NCI-H1694 (cell line): ENCODE results near the gene OR5T1.

Source experiments
- DNase-seq: peaks from one replicate; lab custom pipeline; 2025; lab: John Stamatoyannopoulos, UW

Gene OR5T1

GRCh38 chr11:56273854-56274253, at the start of gene OR5T1:
Gene OR5T1 (plus strand): TSS chr11:56274154. CDS start chr11:56275639, 1,485 bp downstream.
- no peak for DNase-seq

GRCh38 chr11:56234155-56234554, 39.8 kb upstream of the OR5T1 start, which contains the start of gene OR5T2:
Gene OR5T2 (minus strand): TSS chr11:56234255. CDS start chr11:56233062, 1,193 bp downstream.
- no peak for DNase-seq

- no peak for DNase-seq
Measured at GRCh38 chr11:56251954-56252353, 22.0 kb upstream of the OR5T1 start, which contains the start of gene OR5T3. Gene OR5T3 (plus strand): TSS chr11:56252254. CDS start chr11:56252254, 0 bp downstream.

- no peak for DNase-seq
Measured at GRCh38 chr11:56271092-56271491, 2.9 kb upstream of the OR5T1 start.

GRCh38 chr11:56292154-56292553, 18.2 kb downstream of the OR5T1 start, which contains the start of gene OR8H1:
Gene OR8H1 (minus strand): TSS chr11:56292254. CDS start chr11:56291062, 1,192 bp downstream.
- no peak for DNase-seq

- DNase-seq = no peak
Measured at GRCh38 chr11:56296898-56297297, 22.9 kb downstream of the OR5T1 start.

- DNase-seq = no peak
Measured at GRCh38 chr11:56307836-56308235, 33.9 kb downstream of the OR5T1 start.

- no peak for DNase-seq
Measured at GRCh38 chr11:56314844-56315243, 40.9 kb downstream of the OR5T1 start, which contains the start of gene OR8K3. Gene OR8K3 (plus strand): TSS chr11:56315144. CDS start chr11:56318307, 3,163 bp downstream.
